ENCODE measurements around the gene CD59. TPM values are rescaled to one million over a fixed set of nuclear protein-coding genes. Genes with fewer than 3 reads are reported as not detected.

The CD59 gene
- total RNA-seq, 2 experiments from 2014 or later, result 35.2 to 37.8 TPM

- H3K36me3 Mint-ChIP-seq (ENCODE audit: low read depth), result no peaks in the 10 kb centered on the region
- H3K9me3 ChIP-seq (ENCODE audit: control insufficient read depth in 1 of 2, insufficient read depth in 1 of 2, low read length in 2 of 2), result no peaks in the 10 kb centered on the region
- H3K4me1 ChIP-seq (ENCODE audit: insufficient read depth, low read length), result no peaks in the 10 kb centered on the region
- H3K27me3 ChIP-seq (ENCODE audit: control insufficient read depth in 1 of 2, insufficient read depth in 2 of 2, low read length in 2 of 2), result no peaks in the 10 kb centered on the region
- H3K27ac ChIP-seq (ENCODE audit: low read depth in 1 of 2, low read length in 2 of 2), result no peak overlapping the region
- H3K36me3 ChIP-seq (ENCODE audit: insufficient read depth, low read length), result no peaks in the 10 kb centered on the region
- no peaks in the 10 kb centered on the region for H3K9me3 Mint-ChIP-seq
- no peak overlapping the region for H3K4me3 Mint-ChIP-seq
- ChIA-PET POLR2A (no interaction called here), CTCF (no interaction called here)
- H3K4me3 ChIP-seq (ENCODE audit: low read length), result no peak overlapping the region
- intact Hi-C loops (cut with DNase I, micrococcal nuclease), result no loop called here
- peaks cover 25% of the 10 kb centered on the region for H3K27me3 Mint-ChIP-seq
- DNase-seq (no peak), ATAC-seq (ENCODE audit: poor library complexity) (no peak)
- no peak overlapping the region for H3K27ac Mint-ChIP-seq
- no peaks in the 10 kb centered on the region for H3K4me1 Mint-ChIP-seq (ENCODE audit: low read depth)
- no peak for TF ChIP-seq CTCF (IDR thresholded peaks at IDR 0.05)
Observed at GRCh38 chr11:33657757-33658156, 78.5 kb downstream of the CD59 start.

- no peak overlapping the region for H3K4me3 ChIP-seq (ENCODE audit: low read length)
- H3K4me1 Mint-ChIP-seq (ENCODE audit: low read depth), result no peaks in the 10 kb centered on the region
- TF ChIP-seq CTCF (IDR thresholded peaks at IDR 0.05), result no peak
- H3K9me3 Mint-ChIP-seq, result no peaks in the 10 kb centered on the region
- DNase-seq (no peak), ATAC-seq (ENCODE audit: poor library complexity) (no peak)
- no peak overlapping the region for H3K27ac ChIP-seq (ENCODE audit: low read depth in 1 of 2, low read length in 2 of 2)
- H3K27ac Mint-ChIP-seq, result no peak overlapping the region
- no peaks in the 10 kb centered on the region for H3K4me1 ChIP-seq (ENCODE audit: insufficient read depth, low read length)
- ChIA-PET CTCF (no interaction called here), POLR2A (no interaction called here)
- H3K9me3 ChIP-seq (ENCODE audit: control insufficient read depth in 1 of 2, insufficient read depth in 1 of 2, low read length in 2 of 2), result no peaks in the 10 kb centered on the region
- no peaks in the 10 kb centered on the region for H3K36me3 ChIP-seq (ENCODE audit: insufficient read depth, low read length)
- no peaks in the 10 kb centered on the region for H3K36me3 Mint-ChIP-seq (ENCODE audit: low read depth)
- H3K4me3 Mint-ChIP-seq, result no peak overlapping the region
- H3K27me3 Mint-ChIP-seq, result peaks cover 23% of the 10 kb centered on the region
- no peaks in the 10 kb centered on the region for H3K27me3 ChIP-seq (ENCODE audit: control insufficient read depth in 1 of 2, insufficient read depth in 2 of 2, low read length in 2 of 2)
- intact Hi-C loops (cut with DNase I, micrococcal nuclease), result no loop called here
Observed at GRCh38 chr11:33656768-33657167, 79.5 kb downstream of the CD59 start.

DNA sequence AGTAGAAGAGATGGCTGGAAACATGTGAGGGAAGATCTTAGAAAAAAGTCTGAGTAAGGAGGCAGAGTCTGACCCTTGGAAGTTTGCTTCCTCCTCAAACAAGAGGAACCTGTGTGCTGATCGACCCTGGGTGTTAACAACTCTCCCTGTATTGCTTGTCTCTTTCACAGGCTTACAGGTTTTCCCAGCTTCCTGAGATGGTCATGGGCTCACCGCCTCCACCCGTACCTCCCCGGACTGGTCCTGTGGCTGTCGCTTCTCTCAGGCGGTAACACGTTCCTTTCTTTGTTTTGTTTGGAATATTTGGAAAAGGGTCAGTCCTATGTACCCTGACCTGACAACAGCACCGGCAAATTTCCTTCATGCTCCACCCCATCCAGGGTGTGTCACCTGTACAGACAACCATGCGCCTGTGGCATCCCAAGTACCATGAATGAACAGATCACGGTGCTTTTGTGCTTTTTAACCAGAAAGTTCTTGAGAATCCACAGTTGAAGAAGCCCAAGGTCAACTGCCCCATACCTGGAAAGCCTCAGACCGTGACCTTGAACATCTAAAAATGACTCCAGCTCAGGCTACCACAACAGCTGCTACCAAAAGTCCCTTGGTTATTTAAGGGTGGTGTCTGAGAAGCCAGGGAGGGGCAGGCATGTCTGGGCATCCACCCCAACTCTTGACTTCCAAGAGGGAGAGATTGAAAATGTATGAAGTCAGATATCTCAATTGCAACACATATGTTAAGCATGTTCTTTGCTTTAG, 80.2 kb downstream of the CD59 start:
- Histone ChIP-seq H3K27ac (ENCODE audit: low read depth in 1 of 2, low read length in 2 of 2) (no peak overlapping the region), H3K27me3 (ENCODE audit: control insufficient read depth in 1 of 2, insufficient read depth in 2 of 2, low read length in 2 of 2) (no peaks in the 10 kb centered on the region), H3K36me3 (ENCODE audit: insufficient read depth, low read length) (no peaks in the 10 kb centered on the region), H3K4me3 (ENCODE audit: low read length) (no peak overlapping the region), H3K9me3 (ENCODE audit: control insufficient read depth in 1 of 2, insufficient read depth in 1 of 2, low read length in 2 of 2) (no peaks in the 10 kb centered on the region), H3K4me1 (ENCODE audit: insufficient read depth, low read length) (no peaks in the 10 kb centered on the region)
- ATAC-seq (ENCODE audit: poor library complexity) (no peak), DNase-seq (no peak)
- Mint-ChIP-seq H3K36me3 (ENCODE audit: low read depth) (no peaks in the 10 kb centered on the region), H3K9me3 (no peaks in the 10 kb centered on the region), H3K4me3 (no peak overlapping the region), H3K27me3 (peaks cover 24% of the 10 kb centered on the region), H3K4me1 (ENCODE audit: low read depth) (no peaks in the 10 kb centered on the region), H3K27ac (no peak overlapping the region)
- intact Hi-C loops (cut with DNase I, micrococcal nuclease), result no loop called here
- TF ChIP-seq CTCF (IDR thresholded peaks at IDR 0.05), result no peak
- ChIA-PET CTCF (no interaction called here), POLR2A (no interaction called here)

All from CD4-positive, alpha-beta T cell (primary cell).